CD4-positive, alpha-beta T cell treated with Interleukin-4 for 1 hour (primary cell): ENCODE results near the gene NPR1.
"Not testable (repeated sequence)": the region's sequence is repeated elsewhere in the genome, so short reads cannot be mapped to it uniquely, and the experiment has no call there.

ENCODE experiments used
- DNase-seq, 2 donors: peaks; one replicate each; pipeline ENCODE4 v3.0.0-alpha.2; 2020 to 2022

The NPR1 gene

GRCh38 chr1:153651771-153652170, 26.7 kb upstream of the NPR1 start:
- no peak for DNase-seq

GRCh38 chr1:153652805-153653500, 25.5 kb upstream of the NPR1 start:
- no peak for DNase-seq

GRCh38 chr1:153655333-153655732, 23.2 kb upstream of the NPR1 start:
- no peak for DNase-seq

GRCh38 chr1:153658400-153659174, 19.9 kb upstream of the NPR1 start, which contains the start of gene SNAPIN:
TSS of gene SNAPIN (plus strand) at chr1:153658703. CDS start at chr1:153658744, 41 bp downstream.
- DNase-seq = peak; percentile 88 to 91

- no peak for DNase-seq
These were observed 19.3 kb upstream of the NPR1 start for GRCh38 chr1:153659175-153659534.

GRCh38 chr1:153659656-153660055, 18.8 kb upstream of the NPR1 start:
- no peak for DNase-seq

DNA sequence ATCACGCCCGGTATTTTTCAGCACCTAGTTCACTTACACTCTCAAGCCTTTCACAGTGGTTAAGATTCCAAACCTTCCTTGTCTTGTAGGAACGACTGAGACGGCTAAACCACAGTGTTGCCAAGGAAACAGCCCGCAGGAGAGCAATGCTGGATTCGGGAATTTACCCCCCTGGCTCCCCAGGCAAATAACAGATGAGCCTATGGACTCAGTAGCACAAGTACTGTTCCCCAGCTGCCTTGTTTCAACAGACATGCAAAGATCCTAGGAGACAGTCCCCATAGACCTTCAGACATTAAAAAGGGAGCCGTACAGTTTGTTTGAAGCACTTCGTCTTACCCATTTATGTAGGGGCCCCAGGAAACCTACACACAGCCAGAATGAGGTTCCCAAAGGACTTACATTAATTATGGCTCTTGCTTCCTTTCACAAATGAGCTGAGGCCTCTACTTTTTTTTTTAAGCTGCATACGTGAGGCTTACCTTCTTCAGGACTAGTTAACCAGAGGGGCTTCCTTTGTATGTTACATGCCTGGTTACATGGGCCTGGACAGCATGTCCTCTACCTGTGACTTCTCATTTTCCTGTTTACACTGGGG, 17.3 kb upstream of the NPR1 start:
- DNase-seq = no peak

- DNase-seq = no peak
These were observed 16.2 kb upstream of the NPR1 start for GRCh38 chr1:153662269-153662668.

DNA sequence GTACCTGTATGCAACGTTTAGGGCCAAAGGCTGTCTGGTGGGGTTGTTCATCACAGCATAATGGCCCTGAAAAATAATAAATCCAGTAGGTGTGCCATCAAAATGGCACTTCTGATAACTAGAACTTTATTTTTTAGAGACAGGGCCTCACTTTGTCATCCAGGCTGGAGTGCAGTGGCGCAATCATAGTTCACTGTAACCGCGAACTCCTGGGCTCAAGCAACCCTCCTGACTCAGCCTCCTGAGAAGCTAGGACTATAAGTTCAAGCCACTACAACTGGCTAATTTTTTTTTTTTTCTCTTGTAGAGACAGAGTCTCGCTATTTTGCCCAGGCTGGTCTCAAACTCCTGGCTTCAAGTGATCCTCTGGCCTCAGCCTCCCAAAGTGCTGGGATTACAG, 15.3 kb upstream of the NPR1 start:
- no peak for DNase-seq

- no peak for DNase-seq
These were observed 11.0 kb upstream of the NPR1 start for GRCh38 chr1:153667439-153667838.

- DNase-seq = not testable (repeated sequence)
These were observed 9.8 kb upstream of the NPR1 start for GRCh38 chr1:153668672-153669071.

GRCh38 chr1:153669606-153670005, 8.9 kb upstream of the NPR1 start:
- no peak for DNase-seq

DNA sequence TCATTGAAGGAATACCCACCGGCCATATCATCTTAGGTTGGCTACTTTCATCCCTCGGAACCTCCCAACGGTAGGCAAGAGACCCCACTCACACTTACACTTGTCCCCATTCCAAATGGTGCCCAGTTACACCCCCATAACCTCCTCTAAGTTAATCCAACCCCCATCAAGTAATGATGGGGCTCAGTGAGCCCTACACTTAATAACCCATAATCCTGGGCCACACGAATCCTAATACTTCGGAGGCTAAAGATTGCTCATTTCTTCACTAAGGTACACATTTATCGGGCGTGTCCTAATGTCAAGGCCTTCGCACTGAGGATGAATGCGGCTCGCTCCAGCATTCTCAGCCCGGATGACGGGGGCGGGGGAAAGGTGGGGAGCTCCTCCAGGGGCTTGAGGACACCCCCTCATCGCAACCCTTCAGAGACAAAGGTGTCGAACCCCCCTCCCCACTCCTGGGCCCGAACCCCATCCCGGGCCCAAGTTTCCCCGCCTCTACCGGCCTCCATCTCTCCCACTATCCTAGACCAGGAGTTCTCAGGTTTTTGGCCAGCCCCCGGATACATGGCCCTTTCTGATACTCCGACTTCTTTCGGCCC, 8.1 kb upstream of the NPR1 start:
- no peak for DNase-seq

DNA sequence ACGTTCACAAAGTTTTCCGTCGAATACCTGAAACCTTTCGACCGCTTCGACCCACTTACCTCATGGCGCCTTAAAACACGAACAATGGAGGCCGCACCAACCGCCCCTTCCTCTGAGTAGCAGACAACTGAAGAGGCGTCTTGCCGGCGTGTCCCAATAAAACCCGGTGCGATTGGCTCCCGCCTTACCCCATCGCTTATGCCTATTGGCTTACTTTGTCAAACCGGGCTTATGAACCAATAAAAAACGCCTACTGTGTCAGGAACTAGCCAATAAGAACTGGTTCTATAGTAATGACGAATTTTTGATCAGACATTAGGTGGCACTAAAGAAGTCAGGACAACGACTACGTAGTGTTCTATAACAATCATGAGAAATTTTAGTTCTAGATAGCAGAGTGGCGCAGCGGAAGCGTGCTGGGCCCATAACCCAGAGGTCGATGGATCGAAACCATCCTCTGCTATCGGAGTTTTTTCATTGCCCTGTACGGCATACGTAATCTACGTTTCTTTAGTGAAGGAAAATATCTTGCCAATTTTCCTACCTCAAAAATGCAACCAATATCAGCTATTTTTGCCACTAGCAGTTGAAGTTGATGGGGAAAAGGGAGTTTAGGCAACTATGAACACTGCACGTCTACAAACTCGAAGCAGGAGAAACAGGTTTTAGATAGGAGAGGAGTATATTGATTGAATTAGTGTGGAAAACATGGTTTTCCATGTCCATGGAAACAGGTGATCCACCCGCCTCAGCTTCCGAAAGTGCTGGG, 7.4 kb upstream of the NPR1 start, which contains the start of gene ILF2:
Gene ILF2, minus strand, starts transcription at position 135 of the 769 bp plus-strand sequence. Its CDS starts 71 bp downstream, at position 64.
- peak; percentile 99 to 100 for DNase-seq

- peak; percentile 68 for DNase-seq
These were observed 6.7 kb upstream of the NPR1 start for GRCh38 chr1:153671628-153672353.

GRCh38 chr1:153673511-153673910, 5.0 kb upstream of the NPR1 start:
- no peak for DNase-seq

DNA sequence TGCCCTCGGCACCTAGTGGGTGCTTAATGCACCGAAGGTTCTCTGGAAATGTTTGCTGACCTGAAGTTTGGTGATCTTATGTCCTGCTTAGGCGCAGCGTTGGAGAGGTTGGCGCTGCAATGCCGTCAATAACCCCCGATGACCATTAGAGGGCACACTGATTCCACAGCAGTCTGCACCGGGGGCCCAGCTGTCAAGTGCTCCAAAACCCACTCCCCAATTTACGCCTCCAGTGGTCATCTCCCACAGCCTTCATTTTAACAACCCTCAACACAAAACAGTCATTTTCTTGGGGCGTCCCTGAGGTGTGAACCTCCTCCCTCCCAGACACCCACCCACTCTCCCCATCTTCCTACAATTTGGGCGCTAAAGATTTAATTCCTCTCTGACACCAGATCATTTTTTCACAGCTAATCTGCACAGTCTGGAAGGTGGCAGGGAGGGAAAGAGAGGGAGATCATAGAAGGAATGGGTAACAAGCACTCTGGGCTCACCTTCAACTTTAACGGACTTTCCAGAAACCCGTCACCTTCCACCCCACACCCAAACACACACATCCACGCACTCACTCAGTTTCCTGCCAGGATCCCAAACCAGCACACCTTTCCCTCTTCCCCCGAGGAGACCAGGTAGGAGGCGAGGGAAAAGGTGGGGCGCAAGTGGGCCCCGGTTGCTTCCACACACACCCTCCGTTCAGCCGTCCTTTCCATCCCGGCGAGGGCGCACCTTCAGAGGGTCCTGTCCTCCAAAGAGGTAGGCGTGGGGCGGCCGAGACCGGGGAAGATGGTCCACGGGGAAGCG, 570 bp upstream of the NPR1 start:
- peak; percentile 49 to 56 for DNase-seq

- no peak for DNase-seq
These were observed 1.0 kb downstream of the NPR1 start for GRCh38 chr1:153679337-153680119.

DNA sequence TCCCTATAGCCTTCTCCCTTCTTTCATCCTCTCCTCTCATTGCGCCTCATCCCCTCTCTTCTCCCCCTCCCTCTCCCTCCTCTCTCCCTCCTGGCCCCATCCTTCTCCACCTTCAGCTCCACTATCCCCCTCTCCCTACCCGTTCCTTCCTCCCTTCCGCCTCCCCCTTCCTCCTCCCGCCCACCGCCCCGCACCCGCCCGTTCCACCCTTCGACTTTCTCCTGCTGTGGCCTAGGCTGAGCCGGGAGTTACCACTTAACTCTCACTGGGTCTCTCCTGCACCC, 1.6 kb downstream of the NPR1 start:
- no peak for DNase-seq

- DNase-seq = no peak
These were observed 4.2 kb downstream of the NPR1 start for GRCh38 chr1:153682730-153683129.
